Fibroblast of pulmonary artery (primary cell): ENCODE data around the gene TRPV2.

Experiments used
- DNase-seq: peaks from one replicate; pipeline ENCODE4 v3.0.0-alpha.2; 2010; ENCODE audit warnings: low read depth
- H3K4me3 ChIP-seq: replicated peaks from 2 replicates; pipeline ENCODE4 v1.5.1; 2011; ENCODE audit warnings: low read depth, mild to moderate bottlenecking, control low read depth, low read length, moderate library complexity
- TF ChIP-seq, protein P1 (sequence below): IDR thresholded peaks from 2 replicates; pipeline ENCODE4 v1.5.1; 2011; ENCODE audit warnings: mild to moderate bottlenecking, control low read depth, low read length, inconsistent platforms; ENCODE audit errors: missing control alignments

TRPV2 gene

DNA sequence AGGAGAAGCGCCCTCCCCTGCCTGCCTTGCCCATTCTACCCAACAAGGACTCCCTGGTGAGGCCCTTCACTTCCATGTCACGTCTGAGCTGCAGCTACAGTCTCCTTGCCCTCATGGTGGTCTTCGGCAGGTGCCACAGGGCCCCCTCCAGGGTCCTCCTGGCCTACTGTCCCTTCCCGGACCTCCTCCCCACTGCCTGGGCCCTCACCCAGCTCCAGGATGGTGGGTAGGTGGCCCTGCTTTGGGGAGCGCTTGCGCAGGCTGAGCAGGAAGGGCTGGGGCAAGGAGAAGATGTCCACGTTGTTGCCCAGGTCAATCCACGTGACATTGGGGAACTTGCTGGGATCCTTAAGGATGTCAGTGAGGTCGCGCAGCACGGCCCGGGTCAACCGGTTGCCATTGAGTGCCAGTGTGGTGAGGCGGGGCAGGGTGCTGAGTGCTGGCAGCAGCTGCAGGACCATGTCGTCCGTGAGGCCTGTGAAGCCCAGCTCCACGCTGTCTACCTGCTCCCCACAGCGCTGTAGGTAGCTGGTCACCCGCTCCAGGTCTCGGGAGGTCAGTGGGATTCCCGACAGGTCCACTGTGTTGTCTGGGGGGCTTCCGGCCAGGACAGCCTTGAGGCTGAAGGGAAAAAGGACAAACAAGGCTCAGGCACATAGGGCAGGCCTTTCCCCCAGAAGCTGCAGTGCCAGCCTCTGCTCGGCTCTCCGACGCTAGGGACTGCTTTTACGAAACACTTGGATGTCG is 28.3 kb downstream of the TRPV2 start:
- TF ChIP-seq, protein P1, sequence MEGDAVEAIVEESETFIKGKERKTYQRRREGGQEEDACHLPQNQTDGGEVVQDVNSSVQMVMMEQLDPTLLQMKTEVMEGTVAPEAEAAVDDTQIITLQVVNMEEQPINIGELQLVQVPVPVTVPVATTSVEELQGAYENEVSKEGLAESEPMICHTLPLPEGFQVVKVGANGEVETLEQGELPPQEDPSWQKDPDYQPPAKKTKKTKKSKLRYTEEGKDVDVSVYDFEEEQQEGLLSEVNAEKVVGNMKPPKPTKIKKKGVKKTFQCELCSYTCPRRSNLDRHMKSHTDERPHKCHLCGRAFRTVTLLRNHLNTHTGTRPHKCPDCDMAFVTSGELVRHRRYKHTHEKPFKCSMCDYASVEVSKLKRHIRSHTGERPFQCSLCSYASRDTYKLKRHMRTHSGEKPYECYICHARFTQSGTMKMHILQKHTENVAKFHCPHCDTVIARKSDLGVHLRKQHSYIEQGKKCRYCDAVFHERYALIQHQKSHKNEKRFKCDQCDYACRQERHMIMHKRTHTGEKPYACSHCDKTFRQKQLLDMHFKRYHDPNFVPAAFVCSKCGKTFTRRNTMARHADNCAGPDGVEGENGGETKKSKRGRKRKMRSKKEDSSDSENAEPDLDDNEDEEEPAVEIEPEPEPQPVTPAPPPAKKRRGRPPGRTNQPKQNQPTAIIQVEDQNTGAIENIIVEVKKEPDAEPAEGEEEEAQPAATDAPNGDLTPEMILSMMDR, result no peak
- no peak overlapping the region for H3K4me3 ChIP-seq
- no peak for DNase-seq

DNA sequence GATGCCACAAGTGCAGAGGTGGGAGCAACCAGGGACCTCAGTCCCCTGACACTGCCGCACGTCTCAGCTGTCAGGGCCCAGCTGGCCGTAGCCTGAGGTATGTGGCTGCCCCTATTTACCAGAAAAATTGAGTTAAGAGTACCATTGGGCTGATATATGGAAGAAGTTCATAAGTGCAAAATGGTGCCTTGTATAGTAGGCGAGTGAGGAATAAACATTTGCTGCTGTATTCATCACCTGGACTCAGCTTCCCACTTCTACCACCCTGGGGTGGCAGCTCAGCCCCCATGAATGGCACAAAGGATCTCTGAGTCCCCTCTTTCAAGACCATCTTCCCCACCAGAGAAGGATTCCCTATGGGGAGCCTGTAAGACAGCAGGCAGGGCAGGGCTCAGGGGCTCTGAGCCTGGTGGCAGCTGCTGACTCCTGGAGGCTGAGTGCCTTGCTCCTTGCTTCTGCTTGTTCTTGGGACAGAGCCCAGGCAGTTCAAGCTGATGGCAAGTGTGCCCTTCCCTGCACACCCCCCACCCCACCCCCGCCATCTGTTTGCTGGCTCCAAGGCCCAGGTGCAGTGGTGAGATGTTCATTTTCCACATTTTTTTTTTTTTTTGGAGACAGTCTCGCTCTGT is 29.0 kb downstream of the TRPV2 start:
- H3K4me3 ChIP-seq, result no peak overlapping the region
- DNase-seq, result no peak
- TF ChIP-seq, protein P1, result no peak

DNA sequence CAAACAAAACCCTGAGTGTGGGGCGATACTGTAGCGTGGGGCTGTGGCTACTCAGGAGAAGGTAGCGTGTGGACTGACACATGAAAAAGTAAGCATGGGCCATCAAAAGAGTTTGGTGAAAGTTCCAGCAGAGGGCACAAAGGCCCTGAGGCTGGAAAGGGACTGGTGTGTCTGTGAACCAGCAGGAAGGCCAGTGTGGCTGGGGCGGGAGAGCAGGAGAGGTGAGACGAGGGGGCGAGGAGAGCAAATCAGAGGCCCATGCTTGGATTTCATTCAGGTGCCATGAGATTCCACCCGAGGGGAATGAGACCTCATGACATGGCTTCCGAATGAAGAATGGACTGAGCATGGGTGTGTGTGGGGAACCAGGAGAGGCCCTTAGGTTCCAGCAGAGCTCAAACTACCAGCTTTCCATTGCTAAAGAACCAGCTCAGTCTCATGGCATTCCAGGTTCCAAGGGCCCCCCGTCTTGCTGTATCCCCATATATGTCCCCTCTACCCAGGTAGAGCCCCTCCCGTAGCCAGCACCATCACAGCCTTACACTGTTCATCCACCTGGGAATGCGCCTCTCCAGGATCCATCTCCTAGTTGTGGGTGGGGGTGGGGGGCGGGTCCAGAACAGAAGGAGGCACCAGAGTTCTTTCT is 31.1 kb downstream of the TRPV2 start:
- no peak overlapping the region for H3K4me3 ChIP-seq
- TF ChIP-seq, protein P1, result no peak
- DNase-seq, result no peak

- TF ChIP-seq, protein P1, result no peak
- no peak for DNase-seq
Observed at GRCh38 chr17:16447676-16448075, 32.3 kb downstream of the TRPV2 start.

GRCh38 chr17:16448490-16448889 is 33.1 kb downstream of the TRPV2 start:
- H3K4me3 ChIP-seq, result no peak overlapping the region
- no peak for DNase-seq
- TF ChIP-seq, protein P1, result no peak

More at GRCh38 chr17:16447676-16448075, 32.3 kb downstream of the TRPV2 start:
- H3K4me3 ChIP-seq, result no peak overlapping the region

- no peak overlapping the region for H3K4me3 ChIP-seq
- DNase-seq, result no peak
- TF ChIP-seq, protein P1, result no peak
Observed at GRCh38 chr17:16449121-16449570, 33.8 kb downstream of the TRPV2 start.
